ENCODE measurements around the gene FAM149B1.
"Not testable (repeated sequence)": the region's sequence is repeated elsewhere in the genome, so short reads cannot be mapped to it uniquely, and the experiment has no call there.

FAM149B1 gene

GRCh38 chr10:73238990-73239566 is 71.2 kb downstream of the FAM149B1 start:
- no peak for DNase-seq

GRCh38 chr10:73239908-73240307 is 72.0 kb downstream of the FAM149B1 start:
- DNase-seq, result no peak

GRCh38 chr10:73244866-73245477 is 77.1 kb downstream of the FAM149B1 start:
- no peak for DNase-seq

GRCh38 chr10:73246322-73246645 is 78.4 kb downstream of the FAM149B1 start:
- no peak for DNase-seq

GRCh38 chr10:73246646-73247508 is 79.0 kb downstream of the FAM149B1 start, which contains the start of gene DNAJC9:
DNAJC9 (minus strand) TSS chr10:73247255; CDS start chr10:73247189, 66 bp downstream.
- peak; percentile 98 for DNase-seq

- no peak for DNase-seq
Measured at GRCh38 chr10:73247509-73248258, 79.8 kb downstream of the FAM149B1 start.

GRCh38 chr10:73248259-73248724 is 80.4 kb downstream of the FAM149B1 start:
- no peak for DNase-seq

- no peak for DNase-seq
Measured at GRCh38 chr10:73251683-73252444, 83.9 kb downstream of the FAM149B1 start.

- peak; percentile 89 for DNase-seq
Measured at GRCh38 chr10:73252445-73253224, 84.7 kb downstream of the FAM149B1 start, which contains the start of gene MRPS16. MRPS16 (minus strand) TSS chr10:73252644; CDS start chr10:73252482, 162 bp downstream.

DNA sequence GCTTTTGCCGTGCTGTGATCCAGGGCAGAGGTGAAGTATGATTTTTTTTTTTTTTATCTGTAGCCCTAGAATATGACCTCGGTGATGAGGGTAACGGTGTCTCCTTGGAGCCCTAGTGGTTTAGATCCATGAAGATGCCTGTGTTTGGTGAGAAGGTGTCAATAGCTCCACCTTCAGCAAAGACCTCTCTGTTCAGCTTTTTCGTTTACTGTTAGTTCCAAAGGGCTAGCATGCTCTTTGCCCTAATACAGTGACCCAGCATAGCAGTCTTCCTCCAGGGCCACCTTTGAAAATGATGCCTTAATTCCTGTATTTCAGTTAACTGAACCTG is 85.3 kb downstream of the FAM149B1 start:
- no peak for DNase-seq

DNA sequence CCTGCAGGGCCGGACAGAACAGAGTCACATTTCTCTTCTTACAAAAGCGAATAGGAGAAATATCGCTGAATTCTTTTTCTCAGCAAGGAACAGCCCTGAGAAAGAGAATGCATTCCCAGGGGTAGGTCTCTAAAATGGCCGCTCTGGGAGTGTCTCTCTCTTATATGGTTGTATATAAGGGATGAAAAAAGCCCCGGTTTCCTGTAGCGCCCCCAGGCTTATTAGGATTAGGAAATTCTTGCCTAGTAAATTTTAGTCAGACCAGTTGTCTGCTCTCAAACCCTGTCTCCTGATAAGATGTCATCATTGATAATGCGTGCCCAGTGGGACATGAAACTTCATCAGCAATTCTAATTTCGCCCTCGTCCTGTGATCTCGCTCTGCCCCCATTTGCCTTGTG is 90.7 kb downstream of the FAM149B1 start:
- not testable (repeated sequence) for DNase-seq

DNA sequence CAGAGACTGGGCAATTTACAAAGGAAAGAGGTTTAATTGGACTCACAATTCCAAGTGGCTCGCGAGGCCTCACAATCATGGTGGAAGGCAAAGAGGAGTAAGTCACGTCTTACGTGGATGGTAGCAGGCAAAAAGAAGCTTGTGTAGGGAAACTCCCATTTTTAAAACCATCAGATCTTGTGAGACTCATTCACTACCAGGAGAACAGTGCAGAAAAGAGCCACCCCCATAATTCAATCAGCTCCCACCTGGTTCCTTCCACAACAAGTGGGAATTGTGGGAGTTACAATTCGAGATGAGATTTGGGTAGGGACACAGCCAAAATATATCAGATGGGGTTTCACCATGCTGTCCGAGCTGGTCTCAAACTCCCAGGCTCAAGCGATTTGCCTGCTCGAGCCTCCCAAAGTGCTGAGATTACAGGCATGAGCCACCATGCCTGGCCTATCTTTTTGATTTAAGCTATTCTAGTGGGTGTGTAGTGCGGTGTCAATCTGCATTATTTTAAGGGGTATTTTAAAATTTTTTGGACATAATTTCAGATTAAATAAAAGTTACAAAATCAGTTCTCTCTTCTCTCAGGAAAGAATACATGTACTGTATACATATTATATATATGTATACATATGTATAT is 93.6 kb downstream of the FAM149B1 start:
- no peak for DNase-seq

- no peak for DNase-seq
Measured at GRCh38 chr10:73262105-73262730, 94.3 kb downstream of the FAM149B1 start.

DNA sequence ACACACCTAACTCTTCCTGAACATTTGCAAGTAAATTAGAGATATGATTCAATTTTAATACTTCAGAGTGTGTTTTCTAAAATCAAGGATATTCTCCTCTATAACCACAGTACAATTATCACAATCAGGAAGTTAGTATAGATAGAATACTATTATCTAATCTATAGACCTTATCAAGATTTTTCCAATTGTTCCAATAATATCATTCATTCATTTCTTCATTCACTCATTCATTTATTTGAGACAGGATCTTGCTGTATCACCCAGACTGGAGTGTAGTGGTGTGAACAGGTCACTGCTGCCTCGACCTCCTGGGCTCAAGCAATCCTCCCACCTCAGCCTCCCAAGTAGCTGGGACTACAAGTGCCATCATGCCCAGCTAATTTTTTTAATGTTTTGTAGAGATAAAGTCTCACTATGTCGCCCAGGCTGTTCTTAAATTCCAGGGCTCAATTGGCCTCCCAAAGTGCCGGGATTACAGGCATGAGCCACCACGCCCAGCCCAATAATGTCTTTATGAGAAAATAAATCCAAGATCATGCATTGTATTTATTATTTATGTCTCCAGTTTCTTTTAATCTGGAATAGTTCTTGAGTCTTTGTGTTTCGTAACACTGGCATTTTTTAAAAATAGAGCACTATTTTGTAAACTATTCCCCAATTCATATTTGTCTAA is 95.1 kb downstream of the FAM149B1 start:
- no peak for DNase-seq

GRCh38 chr10:73263693-73264347 is 95.9 kb downstream of the FAM149B1 start:
- DNase-seq, result no peak

DNA sequence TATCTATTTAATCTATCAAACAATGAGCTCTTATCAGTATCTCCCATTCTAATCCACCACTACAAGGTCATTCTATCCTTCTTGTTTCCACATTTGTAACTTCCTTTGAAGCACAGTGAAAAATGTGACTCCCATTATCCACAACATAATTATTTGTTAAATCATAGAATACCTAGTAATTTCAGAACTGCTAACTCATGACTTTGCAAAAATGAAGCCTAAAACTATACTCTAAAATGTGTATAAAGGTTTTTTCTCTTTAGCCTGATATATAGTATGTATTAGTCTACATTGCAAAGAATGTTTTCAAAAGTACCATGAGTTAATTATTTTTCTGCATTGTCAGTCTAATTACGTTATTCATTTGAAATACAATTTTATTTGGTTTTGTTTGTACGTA is 96.5 kb downstream of the FAM149B1 start:
- no peak for DNase-seq

GRCh38 chr10:73281097-73281496 is 113.2 kb downstream of the FAM149B1 start:
- DNase-seq, result no peak

GRCh38 chr10:73287441-73287840 is 119.5 kb downstream of the FAM149B1 start:
- DNase-seq, result no peak

DNA sequence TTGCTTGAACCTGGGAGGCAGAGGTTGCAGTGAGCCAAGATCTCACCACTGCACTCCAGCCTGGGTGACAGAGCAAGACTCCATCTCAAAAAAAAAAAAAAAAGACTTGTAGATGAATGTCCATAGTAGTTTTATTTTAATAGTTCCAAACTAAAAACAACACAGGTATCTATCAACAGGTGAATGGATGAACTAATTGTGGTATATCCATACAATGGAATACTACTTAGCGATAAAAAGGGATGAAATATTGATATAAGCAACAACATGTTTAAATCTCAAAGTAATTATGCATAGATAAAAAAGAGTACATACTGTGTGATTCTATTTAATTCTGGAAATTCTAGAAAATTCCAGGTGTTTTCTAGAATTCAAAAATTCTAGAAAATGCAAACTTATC is 122.0 kb downstream of the FAM149B1 start:
- DNase-seq, result no peak

All from activated CD4-positive, CD25-positive, alpha-beta regulatory T cell treated with anti-CD3 and anti-CD28 coated beads, Interleukin-2, amount 50 U/mL, for 72 hours (primary cell).